MCF 10A (cell line): ENCODE measurements around the gene ZKSCAN5. TPM values are rescaled to one million over a fixed set of nuclear protein-coding genes. Genes with fewer than 3 reads are reported as not detected.

Experiments used
- BruUV-seq: library from RNA; stranded (reverse); fragments of 400-500 nt; replicated peaks from 2 replicates; lab custom pipeline; 2021; lab: Mats Ljungman, UMichigan
- CTCF ChIA-PET: fragments of 300-600 bp; sonication (Branson Sonifier 250); formaldehyde crosslinking; extraction: SDS; loops from one replicate; lab custom pipeline; 2021; ENCODE audit warnings: antibody characterized with exemption, inconsistent platforms; lab: Yijun Ruan, JAX
- POLR2A ChIA-PET: fragments of 300-600, 350-650 bp; sonication (Branson Sonifier 250); formaldehyde crosslinking; extraction: SDS; loops from one replicate; lab custom pipeline; 2020; ENCODE audit warnings: antibody characterized with exemption, inconsistent platforms; lab: Yijun Ruan, JAX
- DNase-seq: peaks from one replicate; pipeline ENCODE4 v3.0.0-alpha.2; 2018; ENCODE audit not compliant: unreplicated experiment
- H3K27ac Mint-ChIP-seq: one replicate; pipeline ENCODE4 v1.8.0; 2022; ENCODE audit warnings: mild to moderate bottlenecking, low read depth, mixed read lengths; ENCODE audit not compliant: unreplicated experiment
- H3K27me3 Mint-ChIP-seq: one replicate; pipeline ENCODE4 v1.8.0; 2022; ENCODE audit warnings: mixed read lengths; ENCODE audit not compliant: insufficient read depth, unreplicated experiment
- H3K36me3 Mint-ChIP-seq: one replicate; pipeline ENCODE4 v1.8.0; 2022; ENCODE audit warnings: mild to moderate bottlenecking, moderate library complexity, mixed read lengths; ENCODE audit not compliant: insufficient read depth, unreplicated experiment
- H3K4me1 Mint-ChIP-seq: one replicate; pipeline ENCODE4 v1.8.0; 2022; ENCODE audit warnings: mixed read lengths; ENCODE audit not compliant: insufficient read depth, unreplicated experiment
- H3K4me3 Mint-ChIP-seq: one replicate; pipeline ENCODE4 v1.8.0; 2022; ENCODE audit warnings: mild to moderate bottlenecking, moderate library complexity, mixed read lengths; ENCODE audit not compliant: unreplicated experiment
- H3K9me3 Mint-ChIP-seq: one replicate; pipeline ENCODE4 v1.8.0; 2022; ENCODE audit warnings: mixed read lengths; ENCODE audit not compliant: unreplicated experiment
- CTCF ChIP-seq: fragments of 200-600 bp; IDR thresholded peaks from one replicate; pipeline ENCODE4 v1.8.0; 2022; ENCODE audit warnings: antibody characterized with exemption, mild to moderate bottlenecking; ENCODE audit not compliant: unreplicated experiment
- intact Hi-C: fragments of 100-400 bp; cut with micrococcal nuclease; formaldehyde crosslinking; loops from 2 replicates; pipeline ENCODE4 v1.14.1; 2022
- total RNA-seq: library from RNA; stranded (reverse); gene quantifications from 2 replicates; pipeline ENCODE4 v1.2.3, GENCODE V29; 2022

ZKSCAN5 gene
- total RNA-seq, 1 experiment from 2014 or later, result 13.6 TPM

- TF ChIP-seq CTCF, result no peak
- Mint-ChIP-seq H3K27ac (peak overlapping the region; percentile 86), H3K4me1 (peaks cover 41% of the 10 kb centered on the region), H3K36me3 (peaks cover 52% of the 10 kb centered on the region), H3K9me3 (no peaks in the 10 kb centered on the region), H3K4me3 (peak overlapping the region; percentile 85), H3K27me3 (no peaks in the 10 kb centered on the region)
- ChIA-PET CTCF (interaction anchor here (0.6 kb wide), 3 partner anchors 199 to 414 kb away, joined by 3 read pairs; no protein-coding TSS in a partner anchor), POLR2A (interaction anchor here (0.7 to 5.0 kb wide), 22 partner anchors 10 to 1693 kb away, joined by 3 to 55 read pairs (median 8); partner anchors contain the start of genes AP4M1, ATP5MF, BUD31 and MCM7)
- intact Hi-C loops, result loop anchor here (2.0 kb wide), 1 partner anchor 55 kb away; the partner anchor contains the start of gene ZKSCAN5
- DNase-seq, result no peak
- TSS peak; percentile 19 for BruUV-seq
Measured at GRCh38 chr7:99559175-99559915, 54.9 kb downstream of the ZKSCAN5 start.

- peak overlapping the region; percentile 86 for H3K27ac Mint-ChIP-seq
- intact Hi-C loops, result no loop called here
- POLR2A ChIA-PET, result interaction anchor here (0.7 to 5.0 kb wide), 14 partner anchors 9 to 176 kb away, joined by 3 to 55 read pairs (median 5); partner anchors contain the start of genes FAM200A, ZKSCAN5, ZNF394 and ZSCAN25
Measured at GRCh38 chr7:99560834-99561736, 56.6 kb downstream of the ZKSCAN5 start.

GRCh38 chr7:99561737-99562051 lies 57.2 kb downstream of the ZKSCAN5 start:
- CTCF ChIA-PET, result interaction anchor here (0.6 to 0.8 kb wide), 2 partner anchors 278 to 846 kb away, joined by 3 to 6 read pairs; no protein-coding TSS in a partner anchor
- BruUV-seq, result no TSS peak
- no peak for TF ChIP-seq CTCF
- no peak for DNase-seq
- Mint-ChIP-seq H3K4me3 (peak overlapping the region; percentile 85), H3K4me1 (peaks cover 43% of the 10 kb centered on the region), H3K36me3 (peaks cover 66% of the 10 kb centered on the region), H3K27ac (peak overlapping the region; percentile 86), H3K9me3 (no peaks in the 10 kb centered on the region), H3K27me3 (no peaks in the 10 kb centered on the region)
- intact Hi-C loops, result no loop called here
- POLR2A ChIA-PET, result interaction anchor here (0.7 to 5.0 kb wide), 11 partner anchors 10 to 88 kb away, joined by 3 to 23 read pairs (median 5); partner anchors contain the start of genes FAM200A, ZKSCAN5, ZNF394 and ZSCAN25

More at GRCh38 chr7:99560834-99561736, 56.6 kb downstream of the ZKSCAN5 start:
- Mint-ChIP-seq H3K27me3 (no peaks in the 10 kb centered on the region), H3K4me3 (peak overlapping the region; percentile 85), H3K36me3 (peaks cover 66% of the 10 kb centered on the region), H3K9me3 (no peaks in the 10 kb centered on the region), H3K4me1 (peaks cover 43% of the 10 kb centered on the region)
- CTCF ChIA-PET, result interaction anchor here (0.5 to 0.8 kb wide), 3 partner anchors 71 to 846 kb away, joined by 3 to 6 read pairs (median 3); no protein-coding TSS in a partner anchor
- no TSS peak for BruUV-seq
- TF ChIP-seq CTCF, result no peak
- peak; percentile 29 for DNase-seq
